ENCODE results near the gene GM2A. TPM values are rescaled to one million over a fixed set of nuclear protein-coding genes. Genes with fewer than 3 reads are reported as not detected.

Gene GM2A
- polyA plus RNA-seq, 3 donors: 22.2 to 57.9 (median 28.0) TPM

DNA sequence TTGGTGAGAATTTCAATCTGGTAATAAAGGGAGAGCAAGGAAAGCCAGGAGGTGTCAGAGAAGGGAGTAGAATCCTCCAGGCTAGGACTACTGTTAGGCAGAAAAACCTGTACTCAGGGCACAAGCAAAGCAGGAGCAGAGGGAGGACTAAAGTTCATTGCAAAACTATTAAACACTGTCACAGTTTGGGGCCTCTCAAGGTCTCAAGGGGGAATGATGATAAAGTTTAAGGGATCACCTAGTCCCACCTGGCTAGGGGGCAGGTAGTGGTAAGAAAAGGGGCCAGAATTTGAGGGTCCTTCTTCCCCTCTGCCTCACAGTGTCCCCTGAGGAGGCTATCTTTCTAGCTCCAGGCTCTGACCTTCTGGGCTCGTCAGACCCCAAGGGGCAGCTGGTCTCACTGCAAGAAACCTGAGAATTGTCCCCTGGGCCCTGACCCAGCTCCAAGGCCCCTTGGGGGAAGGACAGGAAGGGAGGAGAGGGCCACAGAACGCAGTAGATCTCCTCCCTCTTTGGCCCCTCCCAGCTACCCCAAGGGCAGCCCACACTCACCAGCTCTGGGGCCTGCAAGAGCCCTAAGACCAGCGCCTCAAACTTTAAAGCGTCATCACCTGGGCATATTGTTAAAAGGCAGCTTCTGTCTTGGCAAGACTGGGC lies 30.1 kb upstream of the GM2A start:
- H3K79me2 ChIP-seq (ENCODE audit: insufficient read depth, low read length): peaks cover 68% of the 10 kb centered on the region
- peak overlapping the region; percentile 90 to 96 for H3K4me3 Mint-ChIP-seq
- peak overlapping the region; percentile 92 to 94 for H3K27ac ChIP-seq (ENCODE audit: low read depth in 1 of 2, low read length in 2 of 2)

More for the DNA sequence above, 30.1 kb upstream of the GM2A start:
- Histone ChIP-seq H3K4me2 (replicated peaks; ENCODE audit: extremely low read depth, low read length, poor library complexity, severe bottlenecking) (peak overlapping the region; percentile 94), H3K4me3 (replicated peaks in 1 of 3; ENCODE audit: low read depth in 2 of 3, low read length in 3 of 3) (peak overlapping the region; percentile 66 to 96 (median 93)), H4K20me1 (ENCODE audit: insufficient read depth, low read length) (no peaks in the 10 kb centered on the region), H3K4me1 (ENCODE audit: control insufficient read depth in 1 of 2, insufficient read depth in 2 of 2, low read length in 2 of 2) (peaks cover 58 to 77% of the 10 kb centered on the region in 2 donors), H3K36me3 (replicated peaks in 1 of 2; ENCODE audit: control insufficient read depth in 1 of 2, insufficient read depth in 2 of 2, low read length in 2 of 2) (peaks cover 6 to 36% of the 10 kb centered on the region in 2 donors), H3K9me3 (replicated peaks in 1 of 2; ENCODE audit: control insufficient read depth in 1 of 2, insufficient read depth in 1 of 2, low read length in 2 of 2) (no peaks in the 10 kb centered on the region), H3K9ac (ENCODE audit: insufficient read depth, low read length, poor library complexity, severe bottlenecking) (peak overlapping the region; percentile 91), H3K27me3 (ENCODE audit: control insufficient read depth in 2 of 2, insufficient read depth in 2 of 2, low read length in 2 of 2) (no peaks in the 10 kb centered on the region), H2AFZ (ENCODE audit: insufficient read depth, low read depth, low read length, poor library complexity, severe bottlenecking) (peak overlapping the region; percentile 64)
- intact Hi-C loops (cut with micrococcal nuclease): loop anchor here in 1 of 2 donors (2.0 kb wide), 1 partner anchor 14 kb away; no protein-coding TSS in a partner anchor
- peak overlapping the region; percentile 92 to 97 (median 94) for H3K27ac Mint-ChIP-seq
- H3K9me3 Mint-ChIP-seq: peaks cover 0 to 2% (median 0%) of the 10 kb centered on the region in 7 donors
- DNase-seq: peak; percentile 38 to 74 (median 45)
- peaks cover 68% of the 10 kb centered on the region for H3K4me1 Mint-ChIP-seq
- TF ChIP-seq CTCF (IDR thresholded peaks at IDR 0.05): no peak
- H3K27me3 Mint-ChIP-seq (ENCODE audit: low read depth in 3 of 3): peaks cover 0 to 3% (median 0%) of the 10 kb centered on the region in 3 donors
- 0% methylated on average over 3 of the region's 4 CpGs for WGBS (ENCODE audit: insufficient coverage)
- H3K36me3 Mint-ChIP-seq: peaks cover 36 to 45% of the 10 kb centered on the region in 2 donors
